ENCODE measurements around the gene YKT6. TPM values are rescaled to one million over a fixed set of nuclear protein-coding genes. Genes with fewer than 3 reads are reported as not detected.
"Not testable (repeated sequence)": the region's sequence is repeated elsewhere in the genome, so short reads cannot be mapped to it uniquely, and the experiment has no call there.

The YKT6 gene
- total RNA-seq, 1 donor from 2014 or later: 83.7 TPM

GRCh38 chr7:44163591-44163990, 37.2 kb upstream of the YKT6 start:
- DNase-seq (ENCODE audit: low spot score in 2 of 2, unreplicated experiment in 2 of 2): no peak
- peaks cover 14% of the 10 kb centered on the region for H3K4me1 Mint-ChIP-seq
- H3K36me3 Mint-ChIP-seq: no peaks in the 10 kb centered on the region
- no peak overlapping the region for H3K27ac Mint-ChIP-seq
- H3K9me3 Mint-ChIP-seq: peaks cover 10% of the 10 kb centered on the region
- H3K4me3 Mint-ChIP-seq: no peak overlapping the region
- TF ChIP-seq CTCF (IDR thresholded peaks at IDR 0.05; ENCODE audit: unreplicated experiment): no peak
- peaks cover 6% of the 10 kb centered on the region for H3K27me3 Mint-ChIP-seq (ENCODE audit: low read depth)

GRCh38 chr7:44167920-44168319, 32.9 kb upstream of the YKT6 start:
- no peak for DNase-seq (ENCODE audit: low spot score in 2 of 2, unreplicated experiment in 2 of 2)
- no peak overlapping the region for H3K27ac Mint-ChIP-seq
- H3K4me1 Mint-ChIP-seq: peaks cover 10% of the 10 kb centered on the region
- no peaks in the 10 kb centered on the region for H3K36me3 Mint-ChIP-seq
- no peak for TF ChIP-seq CTCF (IDR thresholded peaks at IDR 0.05; ENCODE audit: unreplicated experiment)
- H3K4me3 Mint-ChIP-seq: no peak overlapping the region
- H3K27me3 Mint-ChIP-seq (ENCODE audit: low read depth): peaks cover 14% of the 10 kb centered on the region
- peaks cover 22% of the 10 kb centered on the region for H3K9me3 Mint-ChIP-seq

- not testable (repeated sequence) for H3K36me3 Mint-ChIP-seq; DNase-seq (ENCODE audit: low spot score in 2 of 2, unreplicated experiment in 2 of 2); H3K4me1 Mint-ChIP-seq; H3K27ac Mint-ChIP-seq; H3K4me3 Mint-ChIP-seq
- H3K9me3 Mint-ChIP-seq: peaks cover 11% of the 10 kb centered on the region
- H3K27me3 Mint-ChIP-seq (ENCODE audit: low read depth): peaks cover 50% of the 10 kb centered on the region
Measured at GRCh38 chr7:44171901-44172300, 28.9 kb upstream of the YKT6 start.

GRCh38 chr7:44172352-44172751, 28.4 kb upstream of the YKT6 start:
- H3K36me3 Mint-ChIP-seq: no peaks in the 10 kb centered on the region
- no peak for DNase-seq (ENCODE audit: low spot score in 2 of 2, unreplicated experiment in 2 of 2)
- peaks cover 51% of the 10 kb centered on the region for H3K27me3 Mint-ChIP-seq (ENCODE audit: low read depth)
- no peak for TF ChIP-seq CTCF (IDR thresholded peaks at IDR 0.05; ENCODE audit: unreplicated experiment)
- H3K27ac Mint-ChIP-seq: no peak overlapping the region
- peaks cover 11% of the 10 kb centered on the region for H3K9me3 Mint-ChIP-seq
- no peak overlapping the region for H3K4me3 Mint-ChIP-seq
- H3K4me1 Mint-ChIP-seq: no peaks in the 10 kb centered on the region

- Mint-ChIP-seq H3K4me1 (no peaks in the 10 kb centered on the region), H3K4me3 (no peak overlapping the region), H3K27me3 (ENCODE audit: low read depth) (peaks cover 50% of the 10 kb centered on the region), H3K27ac (no peak overlapping the region), H3K9me3 (peaks cover 11% of the 10 kb centered on the region), H3K36me3 (no peaks in the 10 kb centered on the region)
- TF ChIP-seq CTCF (IDR thresholded peaks at IDR 0.05; ENCODE audit: unreplicated experiment): no peak
- no peak for DNase-seq (ENCODE audit: low spot score in 2 of 2, unreplicated experiment in 2 of 2)
Measured at GRCh38 chr7:44172803-44173424, 27.9 kb upstream of the YKT6 start.

GRCh38 chr7:44173911-44174693, 26.7 kb upstream of the YKT6 start:
- peaks cover 7% of the 10 kb centered on the region for H3K9me3 Mint-ChIP-seq
- no peak for DNase-seq (ENCODE audit: low spot score in 2 of 2, unreplicated experiment in 2 of 2)
- H3K4me3 Mint-ChIP-seq: no peak overlapping the region
- peaks cover 48% of the 10 kb centered on the region for H3K27me3 Mint-ChIP-seq (ENCODE audit: low read depth)
- TF ChIP-seq CTCF (IDR thresholded peaks at IDR 0.05; ENCODE audit: unreplicated experiment): no peak
- no peak overlapping the region for H3K27ac Mint-ChIP-seq
- no peaks in the 10 kb centered on the region for H3K4me1 Mint-ChIP-seq
- H3K36me3 Mint-ChIP-seq: no peaks in the 10 kb centered on the region

- not testable (repeated sequence) for H3K4me1 Mint-ChIP-seq; H3K9me3 Mint-ChIP-seq; H3K4me3 Mint-ChIP-seq; DNase-seq (ENCODE audit: low spot score in 2 of 2, unreplicated experiment in 2 of 2); H3K27ac Mint-ChIP-seq; H3K36me3 Mint-ChIP-seq
- peaks cover 50% of the 10 kb centered on the region for H3K27me3 Mint-ChIP-seq (ENCODE audit: low read depth)
Measured at GRCh38 chr7:44174694-44174948, 26.2 kb upstream of the YKT6 start.
